Measurements from ENCODE around the gene QTRT2.
A peak's percentile ranks its signal among the peaks of the same experiment; 100 is the strongest.

Gene QTRT2

GRCh38 chr3:114052216-114052615, 4.3 kb upstream of the QTRT2 start:
- TF ChIP-seq CTCF (IDR thresholded peaks at IDR 0.05; ENCODE audit: low read depth, low read length, missing control alignments), result no peak
- DNase-seq (ENCODE audit: extremely low read depth, low read depth), result no peak
- H3K4me3 ChIP-seq (replicated peaks; ENCODE audit: low read depth, low read length), result no peak overlapping the region

GRCh38 chr3:114057011-114057347, 442 bp downstream of the QTRT2 start:
- no peak for DNase-seq (ENCODE audit: extremely low read depth, low read depth)
- no peak for TF ChIP-seq CTCF (IDR thresholded peaks at IDR 0.05; ENCODE audit: low read depth, low read length, missing control alignments)
- H3K4me3 ChIP-seq (replicated peaks; ENCODE audit: low read depth, low read length), result peak overlapping the region; percentile 81

GRCh38 chr3:114058646-114059045, 2.1 kb downstream of the QTRT2 start:
- no peak for DNase-seq (ENCODE audit: extremely low read depth, low read depth)
- H3K4me3 ChIP-seq (replicated peaks; ENCODE audit: low read depth, low read length), result peak overlapping the region; percentile 81
- no peak for TF ChIP-seq CTCF (IDR thresholded peaks at IDR 0.05; ENCODE audit: low read depth, low read length, missing control alignments)

- TF ChIP-seq CTCF (IDR thresholded peaks at IDR 0.05; ENCODE audit: low read depth, low read length, missing control alignments), result no peak
Observed at GRCh38 chr3:114060906-114061655, 4.5 kb downstream of the QTRT2 start.

GRCh38 chr3:114067804-114068203, 11.3 kb downstream of the QTRT2 start:
- H3K4me3 ChIP-seq (replicated peaks; ENCODE audit: low read depth, low read length), result no peak overlapping the region
- TF ChIP-seq CTCF (IDR thresholded peaks at IDR 0.05; ENCODE audit: low read depth, low read length, missing control alignments), result no peak
- DNase-seq (ENCODE audit: extremely low read depth, low read depth), result no peak

More at GRCh38 chr3:114060906-114061655, 4.5 kb downstream of the QTRT2 start:
- no peak for DNase-seq (ENCODE audit: extremely low read depth, low read depth)
- H3K4me3 ChIP-seq (replicated peaks; ENCODE audit: low read depth, low read length), result no peak overlapping the region

GRCh38 chr3:114068336-114068735, 11.8 kb downstream of the QTRT2 start:
- no peak for TF ChIP-seq CTCF (IDR thresholded peaks at IDR 0.05; ENCODE audit: low read depth, low read length, missing control alignments)
- DNase-seq (ENCODE audit: extremely low read depth, low read depth), result no peak
- no peak overlapping the region for H3K4me3 ChIP-seq (replicated peaks; ENCODE audit: low read depth, low read length)

GRCh38 chr3:114071786-114072185, 15.2 kb downstream of the QTRT2 start:
- H3K4me3 ChIP-seq (replicated peaks; ENCODE audit: low read depth, low read length), result no peak overlapping the region
- no peak for TF ChIP-seq CTCF (IDR thresholded peaks at IDR 0.05; ENCODE audit: low read depth, low read length, missing control alignments)
- DNase-seq (ENCODE audit: extremely low read depth, low read depth), result no peak

All from HFF-Myc (cell line).